Thoracic aorta (tissue), 2 donors: Measurements from ENCODE around the gene SCGB2B2. TPM values are rescaled to one million over a fixed set of nuclear protein-coding genes. Genes with fewer than 3 reads are reported as not detected.
"Not testable (repeated sequence)": the region's sequence is repeated elsewhere in the genome, so short reads cannot be mapped to it uniquely, and the experiment has no call there.

ENCODE experiments used
- ATAC-seq: fragments of 150-250 bp; one replicate; pipeline ENCODE4 v1.8.0; 2017; ENCODE audit warnings: low read depth; ENCODE audit not compliant: insufficient number of reproducible peaks, low FRiP score
- DNase-seq: peaks from one replicate; pipeline ENCODE4 v3.0.0-alpha.2; 2020; ENCODE audit warnings: low spot score
- H3K27ac ChIP-seq, 2 donors: fragments of 200-600 bp; sonication (generic); 1 replicate in 1 of 2; 2 replicates in 1 of 2; pipeline ENCODE4 v1.5.1; 2016; ENCODE audit warnings: mild to moderate bottlenecking in 2 of 2, moderate library complexity in 2 of 2
- H3K27me3 ChIP-seq: fragments of 200-600 bp; sonication (generic); replicated peaks from 2 replicates; pipeline ENCODE4 v1.6.0; 2016; ENCODE audit warnings: mild to moderate bottlenecking; ENCODE audit not compliant: insufficient read depth
- H3K36me3 ChIP-seq: fragments of 200-600 bp; sonication (generic); one replicate; pipeline ENCODE4 v1.5.1; 2016
- H3K4me1 ChIP-seq, 2 donors: fragments of 200-600 bp; sonication (generic); 1 replicate in 1 of 2; 2 replicates in 1 of 2; pipeline versions ENCODE4 v1.5.1 to v1.6.0; 2016; ENCODE audit warnings: low read depth in 2 of 2, mild to moderate bottlenecking in 1 of 2; ENCODE audit not compliant: control insufficient read depth in 1 of 2
- H3K4me3 ChIP-seq: fragments of 200-600 bp; sonication (generic); 2 replicates; pipeline ENCODE4 v1.5.1; 2016; ENCODE audit warnings: mild to moderate bottlenecking
- H3K9me3 ChIP-seq: fragments of 200-600 bp; sonication (generic); 2 replicates; pipeline ENCODE4 v1.5.1; 2016
- CTCF ChIP-seq: fragments of 200-600 bp; sonication (generic); IDR thresholded peaks from one replicate; pipeline ENCODE4 v1.5.1; 2019; ENCODE audit warnings: antibody characterized with exemption
- total RNA-seq, 2 donors: library from RNA; depleted of rRNA; stranded (reverse); fragments of >200 nt; gene quantifications; one replicate each; pipeline versions ENCODE4 v1.1.0 to v1.2.3, GENCODE V29; 2016

SCGB2B2 gene
- total RNA-seq, 2 donors from 2014 or later, result 0.41 to 1.1 TPM

GRCh38 chr19:34688592-34688991 is 11.6 kb upstream of the SCGB2B2 start:
- DNase-seq (no peak), ATAC-seq (no peak)
- H3K36me3 ChIP-seq, result peaks cover 3% of the 10 kb centered on the region
- H3K27me3 ChIP-seq, result no peaks in the 10 kb centered on the region
- H3K9me3 ChIP-seq, result peaks cover 40% of the 10 kb centered on the region
- H3K4me3 ChIP-seq, result no peak overlapping the region
- no peak for TF ChIP-seq CTCF
- no peak overlapping the region for H3K27ac ChIP-seq
- H3K4me1 ChIP-seq, result no peaks in the 10 kb centered on the region

- DNase-seq, result no peak
- Histone ChIP-seq H3K9me3 (peaks cover 53% of the 10 kb centered on the region), H3K4me3 (no peak overlapping the region), H3K27me3 (no peaks in the 10 kb centered on the region), H3K27ac (no peak overlapping the region), H3K36me3 (peaks cover 16% of the 10 kb centered on the region), H3K4me1 (no peaks in the 10 kb centered on the region)
- TF ChIP-seq CTCF, result no peak
- ATAC-seq, result no peak
Observed at GRCh38 chr19:34687348-34687747, 10.4 kb upstream of the SCGB2B2 start.

GRCh38 chr19:34686455-34686854 is 9.5 kb upstream of the SCGB2B2 start:
- H3K4me1 ChIP-seq, result no peaks in the 10 kb centered on the region
- peaks cover 23% of the 10 kb centered on the region for H3K36me3 ChIP-seq
- no peak for DNase-seq
- H3K4me3 ChIP-seq, result no peak overlapping the region
- no peaks in the 10 kb centered on the region for H3K27me3 ChIP-seq
- no peak for TF ChIP-seq CTCF
- ATAC-seq, result no peak
- H3K9me3 ChIP-seq, result peaks cover 60% of the 10 kb centered on the region
- H3K27ac ChIP-seq, result no peak overlapping the region

GRCh38 chr19:34685266-34685665 is 8.3 kb upstream of the SCGB2B2 start:
- peaks cover 63% of the 10 kb centered on the region for H3K9me3 ChIP-seq
- not testable (repeated sequence) for H3K4me1 ChIP-seq, H3K27ac ChIP-seq, DNase-seq, ATAC-seq, H3K27me3 ChIP-seq, H3K4me3 ChIP-seq
- H3K36me3 ChIP-seq, result peaks cover 25% of the 10 kb centered on the region

GRCh38 chr19:34681478-34681877 is 4.5 kb upstream of the SCGB2B2 start:
- DNase-seq (no peak), ATAC-seq (no peak)
- Histone ChIP-seq H3K4me3 (no peak overlapping the region), H3K9me3 (peaks cover 63% of the 10 kb centered on the region), H3K4me1 (peaks cover 4 to 13% of the 10 kb centered on the region in 2 donors), H3K27ac (no peak overlapping the region), H3K27me3 (no peaks in the 10 kb centered on the region), H3K36me3 (peaks cover 40% of the 10 kb centered on the region)
- TF ChIP-seq CTCF, result no peak

GRCh38 chr19:34678421-34678820 is 1.5 kb upstream of the SCGB2B2 start:
- no peak for DNase-seq
- H3K27me3 ChIP-seq, result no peaks in the 10 kb centered on the region
- TF ChIP-seq CTCF, result no peak
- H3K9me3 ChIP-seq, result peaks cover 33% of the 10 kb centered on the region
- H3K36me3 ChIP-seq, result peaks cover 35% of the 10 kb centered on the region
- peaks cover 4 to 18% of the 10 kb centered on the region in 2 donors for H3K4me1 ChIP-seq
- ATAC-seq, result no peak
- H3K4me3 ChIP-seq, result peak overlapping the region; percentile 82
- H3K27ac ChIP-seq, result peak overlapping the region; percentile 95 to 98
